Osteoblast (primary cell): ENCODE data around the gene RRAS. TPM values are rescaled to one million over a fixed set of nuclear protein-coding genes. Genes with fewer than 3 reads are reported as not detected.

ENCODE experiments used
- DNase-seq: peaks from one replicate; pipeline ENCODE4 v3.0.0; 2011; ENCODE audit warnings: low spot score, mixed read lengths; ENCODE audit not compliant: insufficient read length; ENCODE audit errors: missing footprints
- H2AFZ ChIP-seq: 2 replicates; pipeline ENCODE4 v1.6.0; 2011; ENCODE audit warnings: mild to moderate bottlenecking, low read length
- H3K27ac ChIP-seq: 2 replicates; pipeline ENCODE4 v1.5.1; 2011; ENCODE audit warnings: mild to moderate bottlenecking, low read depth, low read length, moderate library complexity
- H3K27me3 ChIP-seq: 2 replicates; pipeline ENCODE4 v1.6.0; 2012; ENCODE audit warnings: mild to moderate bottlenecking, control low read depth, inconsistent platforms, low read length, moderate library complexity; ENCODE audit not compliant: insufficient read depth
- H3K36me3 ChIP-seq: 2 replicates; pipeline ENCODE4 v1.5.1; 2011; ENCODE audit warnings: mild to moderate bottlenecking, low read length, control low read depth, moderate library complexity; ENCODE audit not compliant: insufficient read depth
- H3K4me1 ChIP-seq: 2 replicates; pipeline ENCODE4 v1.5.1; 2011; ENCODE audit warnings: mild to moderate bottlenecking, low read length, control low read depth, moderate library complexity; ENCODE audit not compliant: insufficient read depth
- H3K4me2 ChIP-seq: 2 replicates; pipeline ENCODE4 v1.6.0; 2011; ENCODE audit warnings: mild to moderate bottlenecking, low read length; ENCODE audit not compliant: insufficient read depth
- H3K4me3 ChIP-seq: fragments of 200-600 bp; sonication (generic); 3 replicates; pipeline ENCODE4 v1.5.1; 2012; ENCODE audit warnings: mild to moderate bottlenecking, low read length, inconsistent platforms; ENCODE audit not compliant: insufficient read depth
- H3K79me2 ChIP-seq: 2 replicates; pipeline ENCODE4 v1.6.0; 2012; ENCODE audit warnings: mild to moderate bottlenecking, low read length, control low read depth, inconsistent platforms; ENCODE audit not compliant: insufficient read depth
- H3K9me3 ChIP-seq: 2 replicates; pipeline ENCODE4 v1.5.1; 2011; ENCODE audit warnings: low read depth, low read length, control low read depth
- H4K20me1 ChIP-seq: 2 replicates; pipeline ENCODE4 v1.6.0; 2012; ENCODE audit warnings: mild to moderate bottlenecking, low read length, control low read depth; ENCODE audit not compliant: insufficient read depth
- CTCF ChIP-seq: IDR thresholded peaks from 2 replicates; pipeline ENCODE4 v1.5.1; 2011; ENCODE audit warnings: mild to moderate bottlenecking, low read depth, low read length, moderate library complexity; ENCODE audit errors: extremely low read depth
- total RNA-seq: library from RNA; depleted of rRNA; stranded (reverse); fragments of >200 nt; gene quantifications from 2 replicates; pipeline ENCODE4 v1.2.3, GENCODE V29; 2012

Gene RRAS
- total RNA-seq, 1 donor, result 31.8 TPM

- no peak overlapping the region for H3K4me3 ChIP-seq
- H3K36me3 ChIP-seq, result peaks cover 57% of the 10 kb centered on the region
- no peak overlapping the region for H2AFZ ChIP-seq
- no peaks in the 10 kb centered on the region for H3K4me1 ChIP-seq
- H3K27me3 ChIP-seq, result no peaks in the 10 kb centered on the region
- peaks cover 22% of the 10 kb centered on the region for H4K20me1 ChIP-seq
- TF ChIP-seq CTCF, result no peak
- no peak overlapping the region for H3K27ac ChIP-seq
- H3K9me3 ChIP-seq, result no peaks in the 10 kb centered on the region
- H3K79me2 ChIP-seq, result peaks cover 82% of the 10 kb centered on the region
- DNase-seq, result peak; percentile 58
- H3K4me2 ChIP-seq, result no peak overlapping the region
These were observed 38.4 kb downstream of the RRAS start for GRCh38 chr19:49601482-49602038.

GRCh38 chr19:49599378-49600295 lies 40.3 kb downstream of the RRAS start:
- Histone ChIP-seq H3K9me3 (no peaks in the 10 kb centered on the region), H3K4me2 (no peak overlapping the region), H3K79me2 (peaks cover 69% of the 10 kb centered on the region), H3K27me3 (no peaks in the 10 kb centered on the region), H3K27ac (no peak overlapping the region), H4K20me1 (peaks cover 11% of the 10 kb centered on the region), H3K36me3 (peaks cover 56% of the 10 kb centered on the region), H3K4me3 (no peak overlapping the region), H2AFZ (no peak overlapping the region), H3K4me1 (no peaks in the 10 kb centered on the region)
- DNase-seq, result peak; percentile 85
- TF ChIP-seq CTCF, result no peak

GRCh38 chr19:49597703-49597974 lies 42.3 kb downstream of the RRAS start:
- Histone ChIP-seq H3K4me3 (no peak overlapping the region), H3K36me3 (peaks cover 56% of the 10 kb centered on the region), H3K27ac (no peak overlapping the region), H3K27me3 (no peaks in the 10 kb centered on the region), H3K4me1 (peaks cover 10% of the 10 kb centered on the region), H4K20me1 (peaks cover 18% of the 10 kb centered on the region), H3K4me2 (no peak overlapping the region), H3K79me2 (peaks cover 71% of the 10 kb centered on the region), H3K9me3 (no peaks in the 10 kb centered on the region), H2AFZ (no peak overlapping the region)
- TF ChIP-seq CTCF, result no peak
- no peak for DNase-seq

GRCh38 chr19:49596954-49597702 lies 42.8 kb downstream of the RRAS start:
- Histone ChIP-seq H2AFZ (no peak overlapping the region), H3K4me3 (no peak overlapping the region), H3K27me3 (no peaks in the 10 kb centered on the region), H3K79me2 (peaks cover 71% of the 10 kb centered on the region), H3K9me3 (no peaks in the 10 kb centered on the region), H3K27ac (no peak overlapping the region), H3K36me3 (peaks cover 54% of the 10 kb centered on the region), H4K20me1 (peaks cover 23% of the 10 kb centered on the region), H3K4me2 (no peak overlapping the region), H3K4me1 (peaks cover 15% of the 10 kb centered on the region)
- peak; percentile 79 for DNase-seq
- TF ChIP-seq CTCF, result no peak
